Adrenal gland (tissue), 12 donors: ENCODE measurements around the gene TEAD1. TPM values are rescaled to one million over a fixed set of nuclear protein-coding genes. Genes with fewer than 3 reads are reported as not detected.
A peak's percentile ranks its signal among the peaks of the same experiment; 100 is the strongest.

Experiments used
- DNase-seq, 7 donors: peaks; one replicate each; pipeline ENCODE4 v3.0.0-alpha.2; 2019 to 2020
- H3K27ac ChIP-seq, 5 donors: fragments of 200-600 bp; sonication (generic) in 4 of 5; 1 replicate in 3 of 5; 2 replicates in 2 of 5; pipeline versions ENCODE4 v1.5.1 to v1.8.0; 2016 to 2020; ENCODE audit warnings: mild to moderate bottlenecking in 1 of 5
- H3K27me3 ChIP-seq: fragments of 200-600 bp; 2 replicates; pipeline ENCODE4 v1.8.0; 2021
- H3K36me3 ChIP-seq, 2 donors: fragments of 200-600 bp; replicated peaks in 1 of 2; 1 replicate in 1 of 2; 2 replicates in 1 of 2; pipeline versions ENCODE4 v1.5.1 to v1.8.0; 2018 to 2022
- H3K4me1 ChIP-seq, 2 donors: fragments of 200-600 bp; replicated peaks in 1 of 2; 1 replicate in 1 of 2; 2 replicates in 1 of 2; pipeline versions ENCODE4 v1.5.1 to v1.8.0; 2018 to 2021
- H3K4me3 ChIP-seq, 4 donors: fragments of 200-600 bp; sonication (generic) in 3 of 4; one replicate each; pipeline ENCODE4 v1.5.1; 2016 to 2018
- H3K9me3 ChIP-seq, 3 donors: fragments of 200-600 bp; sonication (generic) in 1 of 3; replicated peaks in 1 of 3; 1 replicate in 2 of 3; 2 replicates in 1 of 3; pipeline versions ENCODE4 v1.5.1 to v1.8.0; 2016 to 2021
- CTCF ChIP-seq, 6 experiments: fragments of 450-650 bp in 4 of 6; fragments of 200-600 bp in 2 of 6; sonication (generic) in 1 of 6; IDR thresholded peaks; 1 replicate in 5 of 6; 2 replicates in 1 of 6; pipeline versions ENCODE4 v1.5.1 to v1.8.0; 2016 to 2021; ENCODE audit warnings: antibody characterized with exemption in 6 of 6, mild to moderate bottlenecking in 2 of 6, moderate library complexity in 1 of 6
- POLR2A ChIP-seq, 2 donors: fragments of 450-650 bp; IDR thresholded peaks; one replicate each; pipeline ENCODE4 v1.6.1; 2017; ENCODE audit warnings: antibody characterized with exemption in 2 of 2, mild to moderate bottlenecking in 2 of 2, moderate library complexity in 1 of 2
- WGBS, 4 donors: extraction: QIAGEN DNeasy Blood & Tissue Kit in 2 of 4; methylation state at CpG; one replicate each; pipeline versions ENCODE4 v1.1.5 to v1.1.7; 2013 to 2017; 5-methylcytosine and 5-hydroxymethylcytosine counted together
- intact Hi-C, 2 donors: fragments of 100-400 bp; cut with DNase I; formaldehyde crosslinking; loops; one replicate each; pipeline versions ENCODE4 v1.14.1 to v1.15.0; 2022 to 2023
- polyA plus RNA-seq, 3 donors: library from polyadenylated mRNA; stranded (reverse); fragments of 200-250 nt in 2 of 3; fragments of 350-450 nt in 1 of 3; fragmentation: Illumina TruSeq in 1 of 3; extraction: RNeasy Lipid Tissue Mini Kit (QIAGEN cat#74804) in 1 of 3; gene quantifications; one replicate each; pipeline ENCODE4 v1.2.3, GENCODE V29; 2013 to 2014
- total RNA-seq, 9 donors: library from RNA; depleted of rRNA in 4 of 9; stranded (reverse); fragments of >200 nt in 4 of 9; fragments of 120-200 nt in 1 of 9; fragmentation: NEBNext Ultra II Directional in 1 of 9; extraction: Animal tissue kit (Norgen Biotek cat#: 25700) in 1 of 9; gene quantifications; one replicate each; pipeline versions ENCODE4 v1.1.0 to v1.2.4, GENCODE V29; 2013 to 2023
- donor health status: healthy with polysubstance abuse.
- donor health status: Bipolar disorder and iron deficiency.
- donor health status: DM: yes; HTN: yes; CAD: no.
- donor health status: DM: no; HTN: no; CAD: no.
- donor health status: DM: no; HTN: no; CAD: no.
- donor health status: DM: yes; HTN: yes; CAD: no.

Gene TEAD1
- total and polyA plus RNA-seq, 12 donors = 3.9 to 49.9 (median 35.1) TPM

- H3K36me3 ChIP-seq = peaks cover 0 to 1% of the 10 kb centered on the region in 2 donors
- intact Hi-C loops = no loop called here
- WGBS, 4 donors = 73 to 96% (median 80%) methylated on average over 2 of the region's 2 CpGs
- H3K4me3 ChIP-seq = no peak overlapping the region
- H3K9me3 ChIP-seq = no peaks in the 10 kb centered on the region
- TF ChIP-seq CTCF (IDR thresholded peaks at IDR 0.05) (no peak), POLR2A (IDR thresholded peaks at IDR 0.05) (no peak)
- H3K4me1 ChIP-seq = peaks cover 0 to 5% of the 10 kb centered on the region in 2 donors
- no peaks in the 10 kb centered on the region for H3K27me3 ChIP-seq
- peak overlapping the region in 1 of 5 donors; percentile 36 for H3K27ac ChIP-seq
- no peak for DNase-seq
These were observed 226.3 kb downstream of the TEAD1 start for GRCh38 chr11:12900496-12900895.

GRCh38 chr11:12901272-12901671 is 227.1 kb downstream of the TEAD1 start:
- DNase-seq = no peak
- H3K4me3 ChIP-seq = no peak overlapping the region
- H3K9me3 ChIP-seq = no peaks in the 10 kb centered on the region
- H3K36me3 ChIP-seq = no peaks in the 10 kb centered on the region
- H3K27ac ChIP-seq = no peak overlapping the region
- H3K27me3 ChIP-seq = no peaks in the 10 kb centered on the region
- no peak for TF ChIP-seq POLR2A (IDR thresholded peaks at IDR 0.05)
- TF ChIP-seq CTCF (IDR thresholded peaks at IDR 0.05) = no peak
- 80 to 100% (median 86%) methylated on average over 1 of the region's 1 CpG for WGBS, 4 donors
- H3K4me1 ChIP-seq = peaks cover 0 to 5% of the 10 kb centered on the region in 2 donors
- intact Hi-C loops = no loop called here

DNA sequence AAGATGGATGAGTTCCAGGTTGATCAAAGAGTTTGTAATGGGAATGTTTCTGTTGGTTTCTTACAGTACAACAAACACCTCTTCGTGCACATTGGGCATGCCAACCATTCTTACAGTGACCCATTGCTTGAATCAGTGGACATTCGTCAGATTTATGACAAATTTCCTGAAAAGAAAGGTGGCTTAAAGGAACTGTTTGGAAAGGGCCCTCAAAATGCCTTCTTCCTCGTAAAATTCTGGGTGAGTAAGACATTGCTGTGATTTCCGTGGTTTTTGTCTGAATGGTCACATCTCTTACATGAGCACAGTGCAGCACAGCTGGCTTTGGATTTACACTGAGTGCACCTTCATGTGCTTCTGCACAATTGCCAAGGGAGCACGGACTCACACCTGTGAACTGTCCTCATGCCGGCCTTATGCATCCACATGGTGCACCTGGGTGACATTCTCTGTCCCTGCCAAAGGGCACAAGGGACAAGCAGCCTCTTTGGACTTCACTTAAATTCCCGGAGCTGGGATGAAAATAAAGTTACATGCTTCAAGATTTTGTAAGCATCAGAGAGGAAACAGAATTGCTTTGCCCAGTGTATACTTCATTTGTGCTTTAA is 227.8 kb downstream of the TEAD1 start:
- intact Hi-C loops = no loop called here
- Histone ChIP-seq H3K36me3 (no peaks in the 10 kb centered on the region), H3K27ac (no peak overlapping the region), H3K4me1 (peaks cover 0 to 3% of the 10 kb centered on the region in 2 donors), H3K27me3 (no peaks in the 10 kb centered on the region), H3K9me3 (no peaks in the 10 kb centered on the region), H3K4me3 (no peak overlapping the region)
- TF ChIP-seq POLR2A (IDR thresholded peaks at IDR 0.05) (no peak), CTCF (IDR thresholded peaks at IDR 0.05) (no peak)
- WGBS, 4 donors = 92 to 98% (median 94%) methylated on average over 7 of the region's 7 CpGs
- DNase-seq = no peak

DNA sequence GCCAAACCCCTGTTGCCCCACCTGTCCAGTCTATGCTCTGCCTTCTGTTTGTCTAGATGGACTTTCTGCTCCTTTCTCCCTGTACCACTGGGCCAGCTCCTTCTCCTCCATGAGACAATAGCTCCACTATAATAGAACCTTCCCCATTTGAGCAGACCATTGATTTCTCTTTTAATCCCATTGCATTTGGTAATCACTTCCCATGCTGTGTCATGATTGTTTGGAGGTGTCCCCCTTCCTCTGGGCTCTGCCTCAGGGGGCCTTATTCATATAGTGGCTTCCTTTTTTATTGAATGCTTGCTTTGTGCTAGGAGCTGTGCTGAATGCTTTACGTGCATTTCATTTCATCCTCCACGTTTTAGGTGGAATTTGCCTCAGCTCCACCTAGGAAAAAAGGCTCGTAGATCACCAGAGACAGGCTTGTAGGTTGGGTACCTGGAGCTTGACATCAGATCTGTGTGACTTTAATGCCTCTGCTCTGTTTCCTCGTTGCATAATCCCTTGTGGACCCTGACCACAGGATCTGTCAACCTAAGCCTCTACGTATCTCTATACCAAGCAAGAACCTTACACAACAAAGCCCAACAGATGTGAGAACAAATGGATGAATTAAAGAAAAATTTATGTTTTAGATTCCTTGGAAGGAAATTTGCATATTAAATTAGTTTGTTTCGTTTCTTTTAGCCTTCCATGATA is 228.7 kb downstream of the TEAD1 start:
- intact Hi-C loops = no loop called here
- Histone ChIP-seq H3K4me1 (no peaks in the 10 kb centered on the region), H3K27ac (no peak overlapping the region), H3K4me3 (no peak overlapping the region), H3K9me3 (no peaks in the 10 kb centered on the region), H3K36me3 (no peaks in the 10 kb centered on the region), H3K27me3 (no peaks in the 10 kb centered on the region)
- TF ChIP-seq CTCF (IDR thresholded peaks at IDR 0.05) = no peak
- TF ChIP-seq POLR2A (IDR thresholded peaks at IDR 0.05) = no peak
- WGBS, 4 donors = 87 to 89% (median 88%) methylated on average over 6 of the region's 6 CpGs
- DNase-seq = no peak
